HPDE6-E6E7 (cell line): ENCODE measurements around the gene CHCHD6.

ENCODE experiments used
- DNase-seq: peaks from one replicate; pipeline ENCODE4 v3.0.0; 2011; ENCODE audit warnings: missing footprints; ENCODE audit errors: extremely low spot score

The CHCHD6 gene

GRCh38 chr3:126977821-126978220, 273.8 kb downstream of the CHCHD6 start:
- DNase-seq = no peak

DNA sequence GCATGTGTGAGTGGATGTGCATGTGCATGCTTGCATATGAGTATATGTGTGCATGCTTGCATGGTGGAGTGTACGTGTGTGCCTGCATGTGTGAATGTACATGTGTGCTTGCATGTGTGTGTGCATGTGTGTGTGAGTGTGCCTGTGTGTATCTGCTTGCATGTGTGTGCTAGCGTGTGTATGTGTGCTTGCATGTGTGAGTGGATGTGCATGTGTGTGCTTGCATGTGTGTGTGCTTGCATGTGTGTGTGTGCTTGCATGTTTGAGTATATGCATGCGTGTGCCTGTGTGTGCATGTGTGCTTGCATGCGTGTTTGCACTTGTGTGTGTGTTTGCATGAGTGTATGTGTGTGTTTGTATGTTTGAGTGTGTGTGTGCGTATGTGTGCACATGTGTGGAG, 274.3 kb downstream of the CHCHD6 start:
- DNase-seq = no peak

DNA sequence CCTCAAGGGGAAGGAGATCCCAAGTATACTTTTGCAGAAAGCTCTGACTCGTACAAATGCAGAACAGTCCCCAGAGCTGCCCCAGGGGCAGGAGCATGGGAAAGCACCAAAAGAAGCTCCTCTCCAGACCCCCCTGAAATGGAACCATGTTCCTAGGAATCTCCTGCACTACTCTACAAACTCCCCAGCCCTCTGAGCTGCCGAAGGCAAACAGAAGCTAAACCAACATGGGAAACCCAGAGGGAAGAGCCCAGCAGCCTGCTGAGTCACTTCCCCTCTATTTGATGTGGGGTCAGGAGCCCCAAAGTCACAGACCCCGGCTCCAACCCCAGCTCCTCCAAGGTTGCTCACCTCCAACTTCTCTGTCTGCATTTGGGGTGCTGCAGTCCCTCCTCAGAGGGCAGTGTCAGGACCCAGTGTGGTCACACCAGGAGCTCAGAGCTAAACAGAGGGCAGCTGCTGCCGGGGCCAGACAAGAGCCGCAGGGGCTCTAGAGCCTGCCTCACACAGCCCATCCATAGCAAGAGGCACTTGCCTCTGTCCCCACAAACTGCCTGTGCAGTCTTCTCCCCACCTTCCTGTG, 275.1 kb downstream of the CHCHD6 start:
- DNase-seq = no peak

DNA sequence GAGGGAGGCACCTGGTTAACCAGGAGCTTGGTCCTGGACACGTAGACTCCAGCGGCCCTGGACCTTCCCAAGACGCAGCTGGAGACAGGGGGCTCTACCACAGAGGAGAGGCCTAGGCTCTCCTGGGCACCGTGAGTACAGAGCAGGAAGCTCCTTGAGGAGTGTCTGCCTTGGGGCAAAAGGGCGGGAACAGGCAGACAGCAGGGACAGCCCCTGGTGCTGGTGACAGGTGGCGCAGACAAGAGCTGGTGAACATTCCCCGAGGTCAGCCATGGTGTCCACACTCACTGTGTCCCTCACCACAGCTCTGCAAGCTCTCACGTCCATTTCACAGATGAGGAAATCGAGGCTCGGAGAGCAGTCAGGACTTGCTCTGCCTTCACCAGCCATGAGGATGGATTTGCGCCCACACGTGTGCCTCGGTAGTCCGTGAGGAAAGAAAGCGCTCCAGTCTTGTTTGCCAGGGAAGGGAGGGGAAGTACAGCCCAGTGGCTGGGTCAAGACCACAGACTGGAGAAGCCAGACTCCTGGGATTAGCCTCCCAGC, 276.3 kb downstream of the CHCHD6 start:
- no peak for DNase-seq

DNA sequence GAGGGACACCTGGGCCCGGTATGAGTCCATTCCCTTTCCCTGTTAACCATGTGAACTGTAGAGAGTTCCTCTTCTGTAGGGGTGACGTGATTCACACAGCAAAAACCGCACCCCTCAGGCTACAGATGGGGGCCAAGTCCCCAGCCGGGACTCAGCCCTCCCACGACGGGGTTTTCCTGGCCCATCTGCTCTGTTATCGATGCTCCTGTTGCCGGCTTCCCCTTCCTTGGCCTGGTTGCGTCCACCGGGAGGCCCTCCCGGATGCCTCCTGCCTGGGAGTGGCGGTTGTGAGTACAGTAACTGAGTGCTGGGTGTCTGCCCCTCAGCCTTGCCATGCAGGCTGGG, 278.1 kb downstream of the CHCHD6 start:
- DNase-seq = no peak

DNA sequence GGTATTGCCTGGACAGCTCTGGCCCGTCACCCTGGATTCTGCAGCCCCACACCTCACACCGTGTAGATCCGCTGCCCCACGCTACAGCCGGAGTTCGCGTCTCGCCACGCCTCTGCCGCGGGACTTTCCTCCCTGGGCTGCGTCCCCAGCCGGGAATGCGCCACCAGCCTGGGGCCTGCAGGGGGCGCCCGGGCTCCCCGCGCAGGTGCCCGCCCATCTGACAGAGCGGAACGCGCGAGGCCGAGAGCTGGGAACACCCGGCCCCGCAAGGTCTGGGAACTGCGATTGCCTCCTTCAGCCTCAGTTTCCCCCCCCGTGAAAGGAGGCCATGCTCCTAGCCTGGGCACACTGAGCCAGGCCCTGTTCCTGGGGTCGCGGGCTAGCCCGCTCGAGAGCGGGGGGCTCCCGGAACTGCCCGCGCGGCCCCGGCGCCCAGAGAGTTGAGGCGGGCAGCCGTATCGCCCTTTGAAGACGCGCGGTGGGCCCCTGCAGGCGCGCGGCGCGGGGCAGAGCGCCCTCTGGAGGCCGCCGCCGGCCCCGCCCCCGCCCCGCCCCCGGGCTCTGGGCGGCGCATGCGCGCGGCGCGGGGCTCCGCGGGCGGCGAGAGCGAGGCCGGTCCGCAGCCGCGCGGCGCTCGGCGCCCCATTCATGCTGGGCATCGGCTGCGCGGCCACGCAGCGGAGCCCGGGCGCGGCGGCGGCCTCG, 278.6 kb downstream of the CHCHD6 start, which contains the start of gene PLXNA1:
Gene PLXNA1, plus strand, starts transcription at position 645 of the 705 bp plus-strand sequence. CDS start 5,479 bp downstream, outside the sequence.
- peak; percentile 77 for DNase-seq

DNA sequence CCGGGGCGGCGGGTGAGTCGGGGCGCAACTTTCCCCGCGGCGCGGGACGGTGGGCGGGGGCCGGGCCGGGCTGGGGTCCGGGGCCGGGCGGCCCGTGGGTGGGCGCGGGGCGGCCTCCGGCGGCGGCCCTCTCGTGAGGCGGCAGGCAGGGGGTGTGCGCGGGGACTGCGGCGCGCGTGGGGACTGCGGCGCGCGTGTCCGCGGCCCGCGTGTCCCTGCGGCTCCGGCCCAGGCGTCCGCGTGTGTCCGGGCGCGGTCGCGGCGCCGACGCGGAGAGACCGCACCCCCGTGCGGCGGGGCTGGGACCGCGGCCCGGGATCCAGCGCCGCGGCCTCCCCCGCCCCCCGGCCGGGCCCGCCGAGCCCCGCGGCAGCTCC, 279.2 kb downstream of the CHCHD6 start:
- no peak for DNase-seq

- no peak for DNase-seq
Measured at GRCh38 chr3:126983653-126984390, 279.8 kb downstream of the CHCHD6 start.

- no peak for DNase-seq
Measured at GRCh38 chr3:126984391-126985131, 280.5 kb downstream of the CHCHD6 start.

GRCh38 chr3:126985132-126985985, 281.3 kb downstream of the CHCHD6 start:
- DNase-seq = no peak

DNA sequence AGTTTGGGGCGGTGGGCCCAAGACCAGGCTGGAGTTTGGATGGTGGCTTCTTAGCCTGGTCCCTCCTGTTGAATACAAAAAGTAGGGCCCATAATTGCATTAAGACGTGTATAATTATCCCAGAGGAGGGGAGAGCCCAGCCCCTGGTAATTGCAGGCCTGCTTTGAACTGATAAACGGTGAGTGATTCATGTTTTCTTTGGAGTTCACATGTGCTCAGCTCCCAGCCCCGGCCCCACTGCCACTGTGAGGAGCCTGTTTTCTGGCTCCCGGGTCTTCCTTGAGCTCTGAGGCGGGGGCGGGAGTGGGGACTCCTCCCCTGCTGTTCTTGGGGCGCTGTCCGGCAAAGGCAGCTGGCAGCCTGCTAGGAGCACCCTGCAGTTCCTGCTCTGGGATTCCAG, 282.0 kb downstream of the CHCHD6 start:
- no peak for DNase-seq

GRCh38 chr3:126987129-126987528, 283.1 kb downstream of the CHCHD6 start:
- DNase-seq = no peak

GRCh38 chr3:126987596-126987995, 283.6 kb downstream of the CHCHD6 start:
- no peak for DNase-seq

DNA sequence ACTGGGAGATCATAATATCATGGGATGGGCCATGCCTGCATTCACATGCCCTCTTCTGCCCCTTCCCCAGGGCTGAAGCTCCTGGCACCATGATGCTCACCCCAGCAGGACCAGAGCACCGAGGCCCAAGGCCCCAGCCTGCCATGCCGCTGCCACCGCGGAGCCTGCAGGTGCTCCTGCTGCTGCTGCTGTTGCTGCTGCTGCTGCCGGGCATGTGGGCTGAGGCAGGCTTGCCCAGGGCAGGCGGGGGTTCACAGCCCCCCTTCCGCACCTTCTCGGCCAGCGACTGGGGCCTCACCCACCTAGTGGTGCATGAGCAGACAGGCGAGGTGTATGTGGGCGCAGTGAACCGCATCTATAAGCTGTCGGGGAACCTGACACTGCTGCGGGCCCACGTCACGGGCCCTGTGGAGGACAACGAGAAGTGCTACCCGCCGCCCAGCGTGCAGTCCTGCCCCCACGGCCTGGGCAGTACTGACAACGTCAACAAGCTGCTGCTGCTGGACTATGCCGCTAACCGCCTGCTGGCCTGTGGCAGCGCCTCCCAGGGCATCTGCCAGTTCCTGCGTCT, 284.5 kb downstream of the CHCHD6 start:
- no peak for DNase-seq

DNA sequence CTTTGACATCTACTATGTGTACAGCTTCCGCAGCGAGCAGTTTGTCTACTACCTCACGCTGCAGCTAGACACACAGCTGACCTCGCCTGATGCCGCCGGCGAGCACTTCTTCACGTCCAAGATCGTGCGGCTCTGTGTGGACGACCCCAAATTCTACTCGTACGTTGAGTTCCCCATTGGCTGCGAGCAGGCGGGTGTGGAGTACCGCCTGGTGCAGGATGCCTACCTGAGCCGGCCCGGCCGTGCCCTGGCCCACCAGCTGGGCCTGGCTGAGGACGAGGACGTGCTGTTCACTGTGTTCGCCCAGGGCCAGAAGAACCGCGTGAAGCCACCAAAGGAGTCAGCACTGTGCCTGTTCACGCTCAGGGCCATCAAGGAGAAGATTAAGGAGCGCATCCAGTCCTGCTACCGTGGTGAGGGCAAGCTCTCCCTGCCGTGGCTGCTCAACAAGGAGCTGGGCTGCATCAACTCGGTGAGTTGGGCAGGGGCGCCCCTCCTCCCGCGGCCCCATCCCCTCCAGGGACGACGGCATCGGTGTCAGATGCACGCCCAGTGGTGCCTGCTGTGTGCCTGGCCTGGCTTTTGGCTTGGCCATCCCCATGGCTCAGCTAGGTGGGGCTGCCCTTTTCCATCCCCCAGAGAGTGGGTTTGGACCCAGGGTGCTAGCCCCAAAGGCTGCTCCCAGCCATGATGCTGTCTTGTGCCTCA, 285.4 kb downstream of the CHCHD6 start:
- no peak for DNase-seq

GRCh38 chr3:126990024-126990700, 286.1 kb downstream of the CHCHD6 start:
- no peak for DNase-seq

GRCh38 chr3:126990890-126991289, 286.9 kb downstream of the CHCHD6 start:
- no peak for DNase-seq

DNA sequence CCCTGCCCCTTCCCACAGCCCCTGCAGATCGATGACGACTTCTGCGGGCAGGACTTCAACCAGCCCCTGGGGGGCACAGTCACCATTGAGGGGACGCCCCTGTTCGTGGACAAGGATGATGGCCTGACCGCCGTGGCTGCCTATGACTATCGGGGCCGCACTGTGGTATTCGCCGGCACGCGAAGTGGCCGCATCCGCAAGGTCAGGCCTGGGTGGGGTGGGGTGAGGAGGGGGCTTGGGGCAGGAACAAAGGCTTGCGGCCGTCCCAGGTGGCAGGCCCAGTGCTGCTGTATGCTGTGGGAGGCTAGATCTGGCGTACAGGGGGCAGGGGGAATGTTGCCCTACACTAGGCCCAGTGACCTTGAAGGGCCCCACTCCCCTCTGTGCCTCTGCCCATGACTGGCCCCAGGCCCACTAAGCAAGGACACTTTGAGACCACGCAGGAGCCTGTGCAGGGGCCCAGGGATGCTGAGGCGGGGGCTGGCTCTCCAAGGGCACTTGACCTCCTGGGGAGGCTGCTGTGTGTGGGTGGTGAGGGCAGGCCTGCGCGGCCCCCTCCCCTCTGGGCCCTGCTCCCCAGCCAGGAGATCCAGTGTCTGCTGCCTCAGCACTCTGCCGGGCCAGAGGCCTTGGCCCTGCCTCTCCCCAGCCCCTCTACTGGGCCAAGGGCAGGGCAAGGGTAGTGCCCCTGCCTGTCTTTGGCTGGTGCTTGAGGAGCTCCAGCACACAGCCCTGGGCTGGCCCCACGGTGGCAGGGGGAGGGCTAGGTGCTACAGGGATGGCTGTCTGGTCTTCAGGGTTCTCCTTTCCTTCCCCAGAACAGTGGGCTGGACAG, 287.5 kb downstream of the CHCHD6 start:
- DNase-seq = no peak

- no peak for DNase-seq
Measured at GRCh38 chr3:126992216-126992615, 288.2 kb downstream of the CHCHD6 start.
